ENCODE results near the gene LTBP1. TPM values are rescaled to one million over a fixed set of nuclear protein-coding genes. Genes with fewer than 3 reads are reported as not detected.

The LTBP1 gene
- total RNA-seq, 1 experiment from 2014 or later: 12.5 TPM

GRCh38 chr2:33383855-33384598 lies 437.3 kb downstream of the LTBP1 start:
- intact Hi-C loops (cut with micrococcal nuclease; ENCODE audit: unreplicated experiment): no loop called here
- Histone ChIP-seq H3K4me1 (ENCODE audit: control insufficient read depth, insufficient read depth, low read length) (no peaks in the 10 kb centered on the region), H3K36me3 (ENCODE audit: control insufficient read depth, insufficient read depth, low read length) (no peaks in the 10 kb centered on the region), H3K27me3 (ENCODE audit: control insufficient read depth, insufficient read depth, low read length) (no peaks in the 10 kb centered on the region), H3K9me3 (ENCODE audit: control insufficient read depth, insufficient read depth, low read depth, low read length) (no peaks in the 10 kb centered on the region), H3K4me3 (ENCODE audit: low read depth in 2 of 2, low read length in 2 of 2) (no peak overlapping the region), H3K27ac (ENCODE audit: low read length) (no peak overlapping the region)
- DNase-seq (ENCODE audit: low read depth, low spot score) (no peak), ATAC-seq (no peak)
- no peak for TF ChIP-seq CTCF (IDR thresholded peaks at IDR 0.05)
- no peak for TF ChIP-seq SIN3A (IDR thresholded peaks at IDR 0.05; ENCODE audit: borderline replicate concordance, insufficient read depth, low read depth, low read length)
- TF ChIP-seq TCF7L2 (IDR thresholded peaks at IDR 0.05; ENCODE audit: low read depth, low read length): no peak
- no peak for TF ChIP-seq REST (IDR thresholded peaks at IDR 0.05; ENCODE audit: insufficient read depth in 1 of 2, low read depth in 2 of 2, low read length in 1 of 2)
- no peak for TF ChIP-seq POLR2AphosphoS5 (IDR thresholded peaks at IDR 0.05; ENCODE audit: low read depth, low read length)
- no TSS peak for BruUV-seq (replicated peaks)
- POLR2A ChIA-PET: no interaction called here
- in situ Hi-C loops (cut with HindIII; ENCODE audit: low pct_unique_long_range_greater_than_20kb, low sequenced_read_pairs): no loop called here
- CTCF ChIA-PET: no interaction called here

GRCh38 chr2:33384599-33384961 lies 437.8 kb downstream of the LTBP1 start:
- no TSS peak for BruUV-seq (replicated peaks)
- ChIA-PET CTCF (no interaction called here), POLR2A (no interaction called here)
- Histone ChIP-seq H3K4me3 (ENCODE audit: low read depth in 2 of 2, low read length in 2 of 2) (no peak overlapping the region), H3K36me3 (ENCODE audit: control insufficient read depth, insufficient read depth, low read length) (no peaks in the 10 kb centered on the region), H3K27me3 (ENCODE audit: control insufficient read depth, insufficient read depth, low read length) (no peaks in the 10 kb centered on the region), H3K4me1 (ENCODE audit: control insufficient read depth, insufficient read depth, low read length) (no peaks in the 10 kb centered on the region), H3K27ac (ENCODE audit: low read length) (no peak overlapping the region), H3K9me3 (ENCODE audit: control insufficient read depth, insufficient read depth, low read depth, low read length) (no peaks in the 10 kb centered on the region)
- intact Hi-C loops (cut with micrococcal nuclease; ENCODE audit: unreplicated experiment): no loop called here
- no peak for DNase-seq (ENCODE audit: low read depth, low spot score)
- TF ChIP-seq SIN3A (IDR thresholded peaks at IDR 0.05; ENCODE audit: borderline replicate concordance, insufficient read depth, low read depth, low read length) (no peak), POLR2AphosphoS5 (IDR thresholded peaks at IDR 0.05; ENCODE audit: low read depth, low read length) (no peak), CTCF (IDR thresholded peaks at IDR 0.05) (no peak), REST (IDR thresholded peaks at IDR 0.05; ENCODE audit: insufficient read depth in 1 of 2, low read depth in 2 of 2, low read length in 1 of 2) (no peak), TCF7L2 (IDR thresholded peaks at IDR 0.05; ENCODE audit: low read depth, low read length) (no peak)
- no peak for ATAC-seq
- in situ Hi-C loops (cut with HindIII; ENCODE audit: low pct_unique_long_range_greater_than_20kb, low sequenced_read_pairs): no loop called here

Data from Panc1 (cell line).